ENCODE results near the gene RHOV. TPM values are rescaled to one million over a fixed set of nuclear protein-coding genes. Genes with fewer than 3 reads are reported as not detected.
A peak's percentile ranks its signal among the peaks of the same experiment; 100 is the strongest.

The RHOV gene
- total and polyA plus RNA-seq, 10 of the 15 experiments (the other 5 are each of a cell fraction or from before 2014, with no cell fraction given) = 0.24 to 39.3 (median 9.3) TPM

- TF ChIP-seq TAF1 (IDR thresholded peaks at IDR 0.05; ENCODE audit: borderline replicate concordance, low read depth, low read length) (no peak), ZNF217 (IDR thresholded peaks at IDR 0.05) (0 out of 2 replicates have a peak, but pooled peaks have one; percentile 62), MEF2B (IDR thresholded peaks at IDR 0.05; ENCODE audit: partially characterized antibody, poor library complexity, severe bottlenecking) (peak; percentile 35), YY1 (IDR thresholded peaks at IDR 0.05; ENCODE audit: low read depth, low read length) (no peak), ZNF622 (IDR thresholded peaks at IDR 0.05) (no peak), MLLT1 (IDR thresholded peaks at IDR 0.05) (no peak), ZNF687 (IDR thresholded peaks at IDR 0.05) (peak; percentile 19; the same call in 1 of the 2 replicates), ZBTB33 (IDR thresholded peaks at IDR 0.05) (no peak), HDGF (IDR thresholded peaks at IDR 0.05) (0 out of 2 replicates have a peak, but pooled peaks have one; percentile 23), BCL11A (IDR thresholded peaks at IDR 0.05; ENCODE audit: low read depth, low read length) (no peak), HDAC2 (IDR thresholded peaks at IDR 0.05) (0 out of 2 replicates have a peak, but pooled peaks have one; percentile 7), NRF1 (conservative IDR thresholded peaks at IDR 0.05; ENCODE audit: low read depth, low read length) (no peak), BCLAF1 (IDR thresholded peaks at IDR 0.05) (no peak), SPI1 (IDR thresholded peaks at IDR 0.05; ENCODE audit: borderline replicate concordance, insufficient read depth, low read depth, low read length) (peak; percentile 42; the same call in 1 of the 2 replicates), MTA2 (IDR thresholded peaks at IDR 0.05; ENCODE audit: low read depth) (no peak), DPF2 (IDR thresholded peaks at IDR 0.05) (peak; percentile 60; the same call in 1 of the 2 replicates), PAX5 (IDR thresholded peaks at IDR 0.05; ENCODE audit: borderline replicate concordance, low read depth, low read length) (no peak), NFXL1 (IDR thresholded peaks at IDR 0.05; ENCODE audit: borderline replicate concordance) (peak; percentile 98), CREB1 (IDR thresholded peaks at IDR 0.05; ENCODE audit: low read depth) (no peak)
Measured at GRCh38 chr15:40843885-40844695, 29.9 kb downstream of the RHOV start, which contains the start of gene SPINT1 (continued).
